Measurements from ENCODE around the gene ITGA2. TPM values are rescaled to one million over a fixed set of nuclear protein-coding genes. Genes with fewer than 3 reads are reported as not detected.
A peak's percentile ranks its signal among the peaks of the same experiment; 100 is the strongest.
"Not testable (repeated sequence)": the region's sequence is repeated elsewhere in the genome, so short reads cannot be mapped to it uniquely, and the experiment has no call there.

Gene ITGA2
- total RNA-seq (2014; rRNA removed) = 1.5 TPM in 2 replicates
- 0.13 TPM for polyA plus RNA-seq (2012)

DNA sequence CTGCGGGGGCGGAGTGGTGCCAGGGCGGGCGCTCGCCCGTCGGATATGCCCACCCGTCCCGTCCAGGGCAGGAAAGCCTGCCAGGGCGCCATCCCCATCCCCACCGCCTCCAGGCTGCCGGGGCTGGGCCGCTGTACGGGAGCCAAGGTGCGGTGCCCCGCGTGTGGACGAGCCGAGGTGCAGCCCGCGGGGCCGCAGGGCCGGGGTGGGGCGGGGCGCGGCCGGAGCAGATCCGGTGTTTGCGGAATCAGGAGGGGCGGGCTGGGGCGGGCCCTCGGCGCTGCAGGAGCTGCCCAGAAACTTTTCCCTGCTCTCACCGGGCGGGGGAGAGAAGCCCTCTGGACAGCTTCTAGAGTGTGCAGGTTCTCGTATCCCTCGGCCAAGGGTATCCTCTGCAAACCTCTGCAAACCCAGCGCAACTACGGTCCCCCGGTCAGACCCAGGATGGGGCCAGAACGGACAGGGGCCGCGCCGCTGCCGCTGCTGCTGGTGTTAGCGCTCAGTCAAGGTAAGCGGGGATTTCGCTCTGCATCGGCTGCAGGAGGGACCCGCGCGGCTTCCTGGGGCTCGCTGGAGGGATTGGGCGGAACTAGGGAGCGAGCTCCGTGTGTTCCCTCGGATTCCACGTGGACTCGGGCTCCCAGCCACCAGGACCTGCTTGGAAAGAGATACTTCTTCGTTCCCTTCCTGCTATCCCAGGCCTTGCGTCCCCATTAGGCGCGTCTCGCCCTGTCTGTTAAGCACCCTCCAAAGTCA lies at the start of gene ITGA2:
Gene ITGA2 (plus strand): TSS at position 328 of the 756 bp plus-strand sequence. CDS start 117 bp downstream, at position 445.
- peak; percentile 28 for DNase-seq (ENCODE audit: low read depth)

DNA sequence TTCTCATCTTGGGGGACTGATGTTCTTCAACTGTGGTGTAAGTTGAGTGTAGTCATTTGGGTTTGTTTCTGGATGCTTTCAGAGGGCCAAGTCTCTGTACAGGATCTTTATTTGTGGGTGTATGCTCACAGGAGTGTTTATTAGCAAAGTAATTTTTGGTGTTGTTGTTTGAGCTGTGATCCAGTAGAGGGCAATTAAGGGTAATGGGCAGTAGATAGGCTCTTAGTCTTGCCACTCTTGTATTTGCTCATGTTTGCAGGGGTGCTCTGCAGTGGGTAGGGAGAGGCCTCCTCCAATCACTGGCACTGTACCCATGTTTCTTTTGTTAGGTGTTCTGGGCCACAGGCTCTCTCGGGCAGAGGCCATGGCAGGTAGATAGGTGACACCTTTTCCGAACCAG lies 45.9 kb upstream of the ITGA2 start:
- peak; percentile 20 for DNase-seq (ENCODE audit: low read depth)

- DNase-seq (ENCODE audit: low read depth) = no peak
Observed at GRCh38 chr5:52943808-52944207, 45.3 kb upstream of the ITGA2 start.

GRCh38 chr5:52945040-52945439 lies 44.1 kb upstream of the ITGA2 start:
- DNase-seq (ENCODE audit: low read depth) = no peak

- DNase-seq (ENCODE audit: low read depth) = no peak
Observed at GRCh38 chr5:52947208-52947607, 41.9 kb upstream of the ITGA2 start.

DNA sequence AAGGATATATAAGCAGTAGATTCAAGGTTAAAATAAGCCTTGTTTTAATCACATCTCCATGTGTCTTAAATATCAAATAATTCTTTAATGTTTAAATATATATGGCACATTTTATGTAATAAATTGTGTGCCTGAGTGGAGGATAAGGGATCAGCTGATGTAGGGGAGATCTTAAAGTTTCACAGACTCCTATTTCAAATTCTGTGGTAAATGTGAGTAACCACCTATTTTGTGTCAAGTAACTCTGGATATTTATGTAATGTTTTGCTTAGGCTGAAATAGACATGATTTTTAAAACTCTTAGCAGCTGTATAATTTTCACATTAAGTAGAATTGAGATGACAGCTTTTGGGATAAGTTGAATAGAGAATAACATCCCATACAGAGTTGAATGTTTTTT lies 41.3 kb upstream of the ITGA2 start:
- DNase-seq (ENCODE audit: low read depth) = peak; percentile 55

DNA sequence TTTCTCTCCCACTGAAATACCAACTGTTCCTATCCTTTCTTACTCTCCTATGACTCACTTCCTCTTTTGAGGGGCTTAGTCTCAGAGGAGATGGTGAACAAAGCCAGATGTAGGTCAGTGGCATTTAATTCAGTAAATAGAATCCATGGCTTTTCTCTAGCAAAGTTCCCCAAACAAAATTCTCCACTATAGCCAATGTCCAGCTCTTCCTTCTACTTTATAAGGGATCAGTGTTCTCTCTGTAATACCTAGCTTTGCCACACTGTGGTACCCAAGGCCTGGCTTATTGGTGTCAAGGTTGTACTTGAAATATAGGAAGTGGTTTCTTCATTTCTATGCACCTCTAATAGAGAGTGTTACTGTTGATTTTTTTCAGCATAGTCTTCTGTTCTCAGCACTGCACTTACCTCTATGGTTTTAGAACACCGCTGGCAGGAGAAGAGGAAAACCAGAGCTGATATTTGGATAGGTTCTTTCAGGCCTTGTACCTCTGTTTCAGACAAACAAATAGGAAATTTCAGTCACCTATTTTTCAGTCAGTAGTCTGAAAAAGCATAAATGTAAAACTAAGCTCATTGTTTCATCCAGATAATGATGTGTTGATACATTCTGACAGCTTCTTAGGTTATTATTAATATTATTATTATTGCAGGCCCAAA lies 40.6 kb upstream of the ITGA2 start:
- DNase-seq (ENCODE audit: low read depth) = peak; percentile 90

GRCh38 chr5:52950686-52951085 lies 38.5 kb upstream of the ITGA2 start:
- DNase-seq (ENCODE audit: low read depth) = no peak

GRCh38 chr5:52952483-52952882 lies 36.7 kb upstream of the ITGA2 start:
- DNase-seq (ENCODE audit: low read depth) = no peak

DNA sequence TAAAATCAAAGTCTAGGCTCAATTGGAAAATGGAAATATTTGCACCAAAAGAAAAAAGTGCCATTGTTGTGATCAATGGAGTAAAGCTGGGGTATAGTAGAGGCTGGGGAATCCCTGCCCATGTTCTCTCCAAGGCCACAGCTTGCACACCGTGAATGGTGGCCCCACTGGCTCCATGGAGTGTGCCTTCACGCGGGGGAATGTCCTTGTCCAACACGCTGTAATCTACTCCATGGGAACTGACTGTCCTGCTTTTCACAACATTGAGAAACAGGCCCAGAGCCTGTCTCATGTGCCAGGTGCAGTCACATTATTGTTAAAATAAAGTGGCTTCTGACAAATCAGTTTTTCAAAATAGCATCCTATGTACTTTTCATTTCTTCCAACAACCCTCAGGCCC lies 33.1 kb upstream of the ITGA2 start:
- DNase-seq (ENCODE audit: low read depth) = no peak

DNA sequence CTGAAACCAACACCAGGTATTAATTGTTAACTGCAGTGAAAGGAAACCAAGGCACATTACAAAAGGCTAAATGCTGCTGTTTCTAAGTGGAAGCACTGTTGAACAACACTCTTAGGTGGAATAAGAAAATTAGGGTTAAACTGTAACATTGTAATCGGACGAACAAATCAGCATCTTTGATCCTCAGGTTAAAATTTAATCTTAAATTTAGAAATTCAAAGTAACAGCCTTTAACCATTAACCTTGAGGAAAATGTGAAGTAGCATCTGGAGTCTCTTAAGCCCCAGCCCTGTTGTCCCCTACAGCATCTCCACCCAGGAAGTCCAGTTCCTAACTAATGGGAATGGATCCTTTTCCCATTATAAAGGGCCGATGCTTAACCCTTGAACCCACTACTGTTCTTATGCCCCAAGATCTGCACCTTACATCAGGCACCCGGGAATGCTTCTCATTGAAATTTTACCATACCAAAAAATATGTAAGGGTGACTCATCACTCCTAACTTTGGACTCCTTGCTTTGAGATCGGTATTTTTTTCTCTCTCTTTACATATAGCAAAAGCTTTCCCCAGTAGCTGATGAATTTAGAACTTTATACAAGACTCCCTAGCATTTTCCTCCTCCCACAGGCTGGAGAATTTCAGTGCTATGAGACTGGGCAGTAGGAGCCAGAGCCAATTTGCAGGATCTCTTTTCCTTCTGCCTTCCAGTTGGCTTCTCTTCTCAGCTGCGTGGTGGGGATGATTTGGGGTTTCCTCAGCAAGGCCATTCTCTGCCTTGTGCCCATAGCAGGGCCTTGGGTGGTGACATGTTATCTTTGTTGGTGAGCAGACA lies 32.0 kb upstream of the ITGA2 start:
- no peak for DNase-seq (ENCODE audit: low read depth)

GRCh38 chr5:52961274-52961681 lies 27.9 kb upstream of the ITGA2 start:
- DNase-seq (ENCODE audit: low read depth) = no peak

GRCh38 chr5:52963636-52964035 lies 25.5 kb upstream of the ITGA2 start:
- no peak for DNase-seq (ENCODE audit: low read depth)

- peak; percentile 40 for DNase-seq (ENCODE audit: low read depth)
Observed at GRCh38 chr5:52964138-52964537, 25.0 kb upstream of the ITGA2 start.

GRCh38 chr5:52976157-52976556 lies 13.0 kb upstream of the ITGA2 start:
- not testable (repeated sequence) for DNase-seq (ENCODE audit: low read depth)

DNA sequence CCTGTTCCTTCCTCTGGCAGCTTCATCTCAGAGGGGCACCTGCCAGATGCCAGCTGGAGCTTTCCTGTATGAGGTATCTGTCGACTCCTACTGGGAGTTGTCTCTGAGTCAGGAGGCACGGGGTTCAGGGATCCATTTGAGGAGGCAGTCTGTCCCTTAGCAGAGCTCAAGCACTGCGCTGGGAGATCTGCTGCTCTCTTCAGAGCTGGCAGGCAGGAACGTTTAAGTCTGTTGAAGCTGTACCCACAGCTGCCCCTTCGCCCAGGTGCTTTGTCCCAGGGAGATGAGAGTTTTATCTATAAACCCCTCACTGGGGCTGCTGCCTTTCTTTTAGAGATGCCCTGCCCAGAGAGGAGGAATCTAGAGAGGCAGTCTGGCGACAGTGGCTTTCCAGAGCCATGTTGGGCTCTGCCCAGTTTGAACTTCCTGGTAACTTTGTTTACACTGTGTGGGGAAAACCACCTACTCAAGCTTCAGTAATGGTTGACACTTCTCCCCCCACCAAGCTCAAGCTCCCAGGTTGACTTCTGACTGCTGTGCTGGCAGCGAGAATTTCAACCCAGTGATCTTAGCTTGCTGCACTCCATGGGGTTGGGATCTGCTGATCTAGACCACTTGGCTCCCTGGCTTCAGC lies 11.8 kb upstream of the ITGA2 start:
- DNase-seq (ENCODE audit: low read depth) = no peak

GRCh38 chr5:52981507-52981906 lies 7.6 kb upstream of the ITGA2 start:
- no peak for DNase-seq (ENCODE audit: low read depth)

- peak; percentile 25 for DNase-seq (ENCODE audit: low read depth)
Observed at GRCh38 chr5:52983731-52984636, 5.2 kb upstream of the ITGA2 start.

- no peak for DNase-seq (ENCODE audit: low read depth)
Observed at GRCh38 chr5:52985306-52985705, 3.8 kb upstream of the ITGA2 start.

DNA sequence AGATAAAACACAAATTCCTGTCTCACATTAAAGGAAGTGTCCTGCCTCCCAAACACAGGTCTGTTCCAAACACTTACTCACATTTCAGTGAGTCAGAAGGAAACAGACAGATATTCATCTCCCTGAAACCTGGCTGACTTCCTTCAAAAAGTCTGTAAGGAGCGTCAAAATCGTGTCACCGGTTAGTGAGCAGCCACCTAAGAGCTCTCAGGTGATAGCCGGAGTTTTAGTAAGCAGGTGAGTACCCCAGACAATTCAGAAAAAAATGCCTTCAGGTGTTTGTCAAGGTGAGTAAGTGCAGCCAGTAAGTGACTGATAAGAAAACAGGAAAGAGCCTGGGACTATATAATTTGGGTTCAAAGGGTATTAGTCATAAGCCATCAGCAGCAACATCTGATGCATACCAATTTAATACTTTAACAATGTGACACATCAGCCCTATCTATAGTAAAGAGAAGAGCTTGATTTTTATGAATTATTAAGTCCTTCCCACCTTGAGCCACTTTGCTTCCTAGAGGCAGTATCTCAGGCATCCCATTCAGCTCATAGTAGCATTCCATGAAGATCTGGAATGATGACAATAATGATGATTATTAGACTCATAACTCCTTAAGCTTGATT lies 1.3 kb upstream of the ITGA2 start:
- DNase-seq (ENCODE audit: low read depth) = no peak

Measured in LHCN-M2 (cell line).